Fibroblast of villous mesenchyme (primary cell): ENCODE measurements around the gene DNAJB1. TPM values are rescaled to one million over a fixed set of nuclear protein-coding genes. Genes with fewer than 3 reads are reported as not detected.

Source experiments
- DNase-seq: peaks from one replicate; pipeline ENCODE4 v3.0.0-alpha.2; 2010; ENCODE audit warnings: low read depth
- H3K4me3 ChIP-seq: 2 replicates; pipeline ENCODE4 v1.5.1; 2011; ENCODE audit warnings: low read depth, mild to moderate bottlenecking, low read length
- total RNA-seq: library from RNA; depleted of rRNA; stranded (reverse); fragments of >200 nt; gene quantifications from 2 replicates; pipeline ENCODE4 v1.2.3, GENCODE V29; 2012
- TF ChIP-seq, protein P1 (sequence below): IDR thresholded peaks from 2 replicates; pipeline ENCODE4 v1.5.1; 2012; ENCODE audit warnings: low read depth, mild to moderate bottlenecking, low read length; ENCODE audit not compliant: insufficient read depth

DNAJB1 gene
- total RNA-seq, 1 donor, result 99.3 TPM

- no peak overlapping the region for H3K4me3 ChIP-seq
- DNase-seq, result no peak
- TF ChIP-seq, protein P1, sequence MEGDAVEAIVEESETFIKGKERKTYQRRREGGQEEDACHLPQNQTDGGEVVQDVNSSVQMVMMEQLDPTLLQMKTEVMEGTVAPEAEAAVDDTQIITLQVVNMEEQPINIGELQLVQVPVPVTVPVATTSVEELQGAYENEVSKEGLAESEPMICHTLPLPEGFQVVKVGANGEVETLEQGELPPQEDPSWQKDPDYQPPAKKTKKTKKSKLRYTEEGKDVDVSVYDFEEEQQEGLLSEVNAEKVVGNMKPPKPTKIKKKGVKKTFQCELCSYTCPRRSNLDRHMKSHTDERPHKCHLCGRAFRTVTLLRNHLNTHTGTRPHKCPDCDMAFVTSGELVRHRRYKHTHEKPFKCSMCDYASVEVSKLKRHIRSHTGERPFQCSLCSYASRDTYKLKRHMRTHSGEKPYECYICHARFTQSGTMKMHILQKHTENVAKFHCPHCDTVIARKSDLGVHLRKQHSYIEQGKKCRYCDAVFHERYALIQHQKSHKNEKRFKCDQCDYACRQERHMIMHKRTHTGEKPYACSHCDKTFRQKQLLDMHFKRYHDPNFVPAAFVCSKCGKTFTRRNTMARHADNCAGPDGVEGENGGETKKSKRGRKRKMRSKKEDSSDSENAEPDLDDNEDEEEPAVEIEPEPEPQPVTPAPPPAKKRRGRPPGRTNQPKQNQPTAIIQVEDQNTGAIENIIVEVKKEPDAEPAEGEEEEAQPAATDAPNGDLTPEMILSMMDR, result peak; percentile 82
These were observed 38.1 kb downstream of the DNAJB1 start for GRCh38 chr19:14479975-14480699.

- no peak for DNase-seq
- no peak overlapping the region for H3K4me3 ChIP-seq
- TF ChIP-seq, protein P1, result no peak
These were observed 38.8 kb downstream of the DNAJB1 start for GRCh38 chr19:14479309-14479974.

DNA sequence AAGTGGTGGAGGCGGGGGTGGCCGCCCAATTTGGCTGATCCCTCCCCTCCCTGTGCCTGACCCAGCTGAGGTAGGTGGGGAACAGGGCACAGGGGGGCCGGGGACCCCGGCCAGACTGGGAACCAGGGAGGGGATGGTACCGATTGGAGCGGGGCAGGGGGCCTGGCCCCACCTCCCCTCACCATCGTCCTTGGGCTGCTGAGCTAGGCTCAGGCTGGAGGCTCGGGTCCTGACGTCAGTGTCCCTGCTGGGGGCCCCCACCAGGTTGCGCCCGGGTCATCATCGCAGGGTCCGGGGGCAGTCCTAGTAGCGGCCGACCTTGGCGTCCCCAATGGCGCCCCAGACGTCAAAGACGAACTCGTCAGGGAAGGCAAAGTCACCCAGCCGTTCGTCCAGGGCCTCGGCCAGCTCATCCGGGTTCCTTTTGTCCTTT, 40.1 kb downstream of the DNAJB1 start:
- TF ChIP-seq, protein P1, result no peak
- H3K4me3 ChIP-seq, result no peak overlapping the region
- DNase-seq, result no peak

GRCh38 chr19:14477418-14478112, 40.6 kb downstream of the DNAJB1 start:
- TF ChIP-seq, protein P1, result no peak
- DNase-seq, result no peak

DNA sequence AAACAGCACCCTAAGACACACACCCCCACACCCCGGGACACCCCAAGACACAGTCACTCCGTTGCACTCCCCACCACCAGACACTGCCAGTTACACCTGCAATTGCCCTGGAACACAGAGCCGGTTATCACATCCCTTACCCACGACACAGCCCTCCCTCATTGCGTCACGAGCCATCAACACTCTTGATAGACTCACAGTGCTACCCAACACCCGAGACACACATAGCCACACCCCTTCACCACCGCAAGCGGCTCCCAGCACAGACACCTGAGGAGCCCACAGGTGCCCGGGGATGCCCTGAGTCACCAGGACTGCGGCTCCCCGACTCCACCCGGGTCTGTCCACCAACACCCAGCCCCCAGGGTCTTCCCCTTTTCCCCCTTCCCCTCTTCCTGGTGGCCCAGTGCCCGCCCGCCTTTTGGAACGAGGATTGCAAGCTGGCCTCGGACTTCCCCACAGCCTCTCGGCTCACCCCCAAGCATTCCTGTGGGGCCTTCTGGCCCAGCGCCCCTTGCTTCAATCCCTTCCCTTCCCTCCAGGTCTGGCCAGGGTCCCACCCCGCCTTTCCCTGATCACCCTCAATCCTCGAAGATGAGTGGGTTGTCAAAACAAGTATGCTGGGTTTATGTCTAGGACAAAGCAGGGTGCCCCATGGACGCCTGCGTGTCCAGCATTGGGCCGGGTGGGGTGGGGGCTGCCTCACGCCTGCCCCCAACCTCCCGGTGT, 41.4 kb downstream of the DNAJB1 start:
- DNase-seq, result peak; percentile 88
- no peak overlapping the region for H3K4me3 ChIP-seq
- TF ChIP-seq, protein P1, result no peak

More at GRCh38 chr19:14477418-14478112, 40.6 kb downstream of the DNAJB1 start:
- no peak overlapping the region for H3K4me3 ChIP-seq

DNA sequence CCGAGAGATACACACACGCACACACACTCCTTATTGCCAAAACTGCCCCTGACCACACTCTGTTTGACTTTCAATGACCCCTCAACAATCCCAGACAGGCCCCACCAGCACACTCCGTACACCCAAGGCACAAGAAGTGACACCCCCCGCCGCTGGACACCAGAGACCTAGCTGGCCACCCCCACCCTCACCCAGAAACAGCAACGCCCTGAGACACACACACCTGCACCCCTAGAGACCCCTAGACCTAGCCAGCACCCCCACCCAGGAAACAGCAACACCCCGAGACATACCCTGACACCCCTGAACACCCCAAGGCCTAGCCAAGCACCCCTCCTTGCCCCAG, 41.9 kb downstream of the DNAJB1 start:
- H3K4me3 ChIP-seq, result no peak overlapping the region
- no peak for DNase-seq
- TF ChIP-seq, protein P1, result no peak
